Neuronal stem cell (in vitro differentiated cells): ENCODE results near the gene SH3BP1.

Source experiments
- DNase-seq: peaks from one replicate; pipeline ENCODE4 v3.0.0-alpha.2; 2013; ENCODE audit warnings: low spot score
- H2AFZ ChIP-seq: one replicate; pipeline ENCODE4 v1.6.1; 2013; ENCODE audit warnings: mild to moderate bottlenecking, low read length, inconsistent platforms
- H2AK5ac ChIP-seq: 2 replicates; pipeline ENCODE4 v1.6.1; 2013; ENCODE audit warnings: low read depth, mild to moderate bottlenecking, inconsistent platforms, low read length, moderate library complexity, mixed read lengths
- H2BK120ac ChIP-seq: 2 replicates; pipeline ENCODE4 v1.6.1; 2013; ENCODE audit warnings: low read depth, mild to moderate bottlenecking, inconsistent platforms, low read length, moderate library complexity, mixed read lengths
- H2BK12ac ChIP-seq: one replicate; pipeline ENCODE4 v1.6.1; 2013; ENCODE audit warnings: low read length, inconsistent platforms
- H2BK15ac ChIP-seq: 2 replicates; pipeline ENCODE4 v1.6.1; 2013; ENCODE audit warnings: mild to moderate bottlenecking, low read length, inconsistent platforms, mixed read lengths
- H2BK5ac ChIP-seq: one replicate; pipeline ENCODE4 v1.6.1; 2013; ENCODE audit warnings: inconsistent platforms, mild to moderate bottlenecking, low read length, moderate library complexity
- H3K14ac ChIP-seq: one replicate; pipeline ENCODE4 v1.6.1; 2013; ENCODE audit warnings: low read length, inconsistent platforms
- H3K18ac ChIP-seq: 2 replicates; pipeline ENCODE4 v1.6.1; 2013; ENCODE audit warnings: low read length, inconsistent platforms
- H3K23ac ChIP-seq: 2 replicates; pipeline ENCODE4 v1.6.1; 2013; ENCODE audit warnings: low read depth, mild to moderate bottlenecking, mixed read lengths, low read length, inconsistent platforms; ENCODE audit not compliant: poor library complexity
- H3K27ac ChIP-seq: replicated peaks from 3 replicates; pipeline ENCODE4 v1.5.1; 2013; ENCODE audit warnings: low read length, inconsistent platforms
- H3K27me3 ChIP-seq, 3 experiments: 2 replicates each; pipeline ENCODE4 v1.6.1; 2013; ENCODE audit warnings: low read length in 3 of 3, mild to moderate bottlenecking in 2 of 3, inconsistent platforms in 1 of 3, low read depth in 1 of 3, mixed read lengths in 1 of 3, moderate library complexity in 1 of 3; ENCODE audit not compliant: control insufficient read depth in 3 of 3, insufficient read depth in 3 of 3
- H3K36me3 ChIP-seq, 2 donors: replicated peaks in 1 of 2; 2 replicates each; pipeline ENCODE4 v1.6.1; 2013; ENCODE audit warnings: low read length in 2 of 2; ENCODE audit not compliant: control insufficient read depth in 2 of 2, insufficient read depth in 2 of 2
- H3K4ac ChIP-seq: 2 replicates; pipeline ENCODE4 v1.6.1; 2013; ENCODE audit warnings: inconsistent platforms, mild to moderate bottlenecking, low read length, moderate library complexity
- H3K4me1 ChIP-seq, 2 donors: 1 replicate in 1 of 2; 2 replicates in 1 of 2; pipeline ENCODE4 v1.6.1; 2013; ENCODE audit warnings: low read length in 2 of 2, low read depth in 1 of 2; ENCODE audit not compliant: control insufficient read depth in 2 of 2, insufficient read depth in 1 of 2
- H3K4me2 ChIP-seq: one replicate; pipeline ENCODE4 v1.6.1; 2013; ENCODE audit warnings: mild to moderate bottlenecking, low read length, inconsistent platforms; ENCODE audit not compliant: insufficient read depth, poor library complexity, severe bottlenecking
- H3K4me3 ChIP-seq, 2 donors: 2 replicates each; pipeline ENCODE4 v1.5.1; 2013; ENCODE audit warnings: low read length in 2 of 2, mild to moderate bottlenecking in 2 of 2, inconsistent platforms in 1 of 2, moderate library complexity in 1 of 2
- H3K79me1 ChIP-seq: one replicate; pipeline ENCODE4 v1.6.1; 2013; ENCODE audit warnings: low read depth, mild to moderate bottlenecking, inconsistent platforms, low read length, moderate library complexity
- H3K9ac ChIP-seq: one replicate; pipeline ENCODE4 v1.6.1; 2013; ENCODE audit warnings: mild to moderate bottlenecking, low read depth, low read length, inconsistent platforms; ENCODE audit not compliant: poor library complexity
- H3K9me3 ChIP-seq, 2 donors: replicated peaks in 1 of 2; 2 replicates each; pipeline versions ENCODE3 to v1.6.1; 2013; ENCODE audit warnings: low read length in 2 of 2, mild to moderate bottlenecking in 2 of 2, inconsistent platforms in 1 of 2, low read depth in 1 of 2, mixed read lengths in 1 of 2, moderate library complexity in 1 of 2; ENCODE audit not compliant: control insufficient read depth in 2 of 2, insufficient read depth in 1 of 2
- H4K8ac ChIP-seq: one replicate; pipeline ENCODE4 v1.6.1; 2013; ENCODE audit warnings: low read depth, mild to moderate bottlenecking, inconsistent platforms, low read length, moderate library complexity
- H4K91ac ChIP-seq: one replicate; pipeline ENCODE4 v1.6.1; 2013; ENCODE audit warnings: low read length, low read depth, mild to moderate bottlenecking, inconsistent platforms; ENCODE audit not compliant: poor library complexity
- WGBS, 2 donors: extraction: QIAGEN DNeasy Blood & Tissue Kit; methylation state at CpG; one replicate each; pipeline ENCODE4 v1.1.7; 2013; ENCODE audit warnings: missing lambda C conversion rate in 2 of 2, mixed read lengths in 1 of 2; ENCODE audit not compliant: insufficient read length in 2 of 2, insufficient replicate concordance in 1 of 2; ENCODE audit errors: extremely low coverage in 2 of 2; 5-methylcytosine and 5-hydroxymethylcytosine counted together

SH3BP1 gene

GRCh38 chr22:37610480-37611129 is 28.9 kb upstream of the SH3BP1 start:
- H3K27ac ChIP-seq = no peak overlapping the region
- no peak overlapping the region for H3K4me2 ChIP-seq
- WGBS, 2 donors = no CpG with 5 or more reads among the region's 15 CpGs
- no peak overlapping the region for H3K9ac ChIP-seq
- no peak overlapping the region for H3K18ac ChIP-seq
- H2AFZ ChIP-seq = no peak overlapping the region
- H3K23ac ChIP-seq = no peak overlapping the region
- H4K91ac ChIP-seq = no peak overlapping the region
- H2BK120ac ChIP-seq = no peak overlapping the region
- H3K14ac ChIP-seq = no peak overlapping the region
- H2BK15ac ChIP-seq = no peak overlapping the region
- peaks cover 11 to 14% of the 10 kb centered on the region in 2 donors for H3K4me1 ChIP-seq
- no peaks in the 10 kb centered on the region for H3K9me3 ChIP-seq
- H2BK12ac ChIP-seq = no peak overlapping the region
- no peak overlapping the region for H2AK5ac ChIP-seq
- H4K8ac ChIP-seq = no peak overlapping the region
- H3K36me3 ChIP-seq = peaks cover 2 to 27% of the 10 kb centered on the region in 2 donors
- DNase-seq = no peak
- no peaks in the 10 kb centered on the region for H3K79me1 ChIP-seq
- H3K4ac ChIP-seq = no peak overlapping the region
- H3K27me3 ChIP-seq = peaks cover 0 to under 1% (median 0%) of the 10 kb centered on the region in 3 experiments
- no peak overlapping the region for H2BK5ac ChIP-seq
- H3K4me3 ChIP-seq = no peak overlapping the region

- H4K8ac ChIP-seq = no peak overlapping the region
- no peaks in the 10 kb centered on the region for H3K27me3 ChIP-seq
- no peak overlapping the region for H2BK120ac ChIP-seq
- no peak for DNase-seq
- WGBS, 2 donors = no CpG with 5 or more reads among the region's 6 CpGs
- no peak overlapping the region for H2AK5ac ChIP-seq
- no peak overlapping the region for H3K4me2 ChIP-seq
- H4K91ac ChIP-seq = no peak overlapping the region
- peaks cover 11 to 14% of the 10 kb centered on the region in 2 donors for H3K4me1 ChIP-seq
- H3K4ac ChIP-seq = no peak overlapping the region
- no peak overlapping the region for H2BK12ac ChIP-seq
- no peak overlapping the region for H2AFZ ChIP-seq
- H2BK5ac ChIP-seq = no peak overlapping the region
- H3K9ac ChIP-seq = no peak overlapping the region
- no peak overlapping the region for H2BK15ac ChIP-seq
- no peak overlapping the region for H3K14ac ChIP-seq
- H3K18ac ChIP-seq = no peak overlapping the region
- no peak overlapping the region for H3K4me3 ChIP-seq
- H3K36me3 ChIP-seq = peaks cover 4 to 29% of the 10 kb centered on the region in 2 donors
- no peaks in the 10 kb centered on the region for H3K79me1 ChIP-seq
- H3K27ac ChIP-seq = no peak overlapping the region
- H3K23ac ChIP-seq = no peak overlapping the region
- H3K9me3 ChIP-seq = no peaks in the 10 kb centered on the region
These were observed 28.3 kb upstream of the SH3BP1 start for GRCh38 chr22:37611207-37611606.

- Histone ChIP-seq H2BK15ac (peak overlapping the region; percentile 49), H3K4me1 (peaks cover 0 to 3% of the 10 kb centered on the region in 2 donors), H4K8ac (peak overlapping the region; percentile 86), H3K27ac (no peak overlapping the region), H3K14ac (peak overlapping the region; percentile 71), H2AK5ac (no peak overlapping the region), H3K18ac (no peak overlapping the region), H2BK120ac (no peak overlapping the region), H4K91ac (no peak overlapping the region), H3K9ac (no peak overlapping the region), H3K79me1 (no peaks in the 10 kb centered on the region), H3K4ac (no peak overlapping the region), H3K4me3 (peak overlapping the region in 1 of 2 donors; percentile 8), H2AFZ (no peak overlapping the region), H3K4me2 (no peak overlapping the region), H3K23ac (peak overlapping the region; percentile 43), H3K27me3 (no peaks in the 10 kb centered on the region), H2BK5ac (peak overlapping the region; percentile 13), H2BK12ac (no peak overlapping the region), H3K9me3 (no peaks in the 10 kb centered on the region), H3K36me3 (peaks cover 32 to 72% of the 10 kb centered on the region in 2 donors)
- no peak for DNase-seq
- WGBS, 2 donors = no CpG with 5 or more reads among the region's 27 CpGs
These were observed 23.0 kb upstream of the SH3BP1 start for GRCh38 chr22:37616201-37617083.

- Histone ChIP-seq H2AK5ac (no peak overlapping the region), H3K27me3 (no peaks in the 10 kb centered on the region), H4K91ac (no peak overlapping the region), H3K14ac (no peak overlapping the region), H2BK12ac (no peak overlapping the region), H3K18ac (no peak overlapping the region), H3K9ac (no peak overlapping the region), H2BK15ac (no peak overlapping the region), H4K8ac (no peak overlapping the region), H2BK5ac (no peak overlapping the region), H3K4me1 (peaks cover 0 to 3% of the 10 kb centered on the region in 2 donors), H3K4ac (no peak overlapping the region), H3K4me3 (no peak overlapping the region), H2AFZ (no peak overlapping the region), H3K9me3 (no peaks in the 10 kb centered on the region), H3K23ac (no peak overlapping the region), H3K36me3 (peaks cover 35 to 80% of the 10 kb centered on the region in 2 donors), H3K4me2 (no peak overlapping the region), H2BK120ac (no peak overlapping the region), H3K79me1 (no peaks in the 10 kb centered on the region), H3K27ac (no peak overlapping the region)
- DNase-seq = no peak
- WGBS, 2 donors = no CpG with 5 or more reads among the region's 1 CpG
These were observed 22.0 kb upstream of the SH3BP1 start for GRCh38 chr22:37617431-37617830.
